Stimulated activated CD4-positive, alpha-beta T cell treated with anti-CD3 and anti-CD28 coated beads, TNF-alpha, amount 100 ng/mL, for 48 hours (primary cell): Measurements from ENCODE around the gene FYTTD1.
A peak's percentile ranks its signal among the peaks of the same experiment; 100 is the strongest.
"Not testable (repeated sequence)": the region's sequence is repeated elsewhere in the genome, so short reads cannot be mapped to it uniquely, and the experiment has no call there.

Experiments
- DNase-seq, 3 donors: peaks; one replicate each; pipeline ENCODE4 v3.0.0-alpha.2; 2020; ENCODE audit warnings: low read depth in 3 of 3

Gene FYTTD1

GRCh38 chr3:197749601-197750395, at the start of gene FYTTD1:
Gene FYTTD1, plus strand, starts transcription at chr3:197749883. Its CDS starts 89 bp downstream, at chr3:197749972.
- peak; percentile 74 to 75 (median 74) for DNase-seq

GRCh38 chr3:197700095-197700494, 49.6 kb upstream of the FYTTD1 start:
- DNase-seq, result no peak

GRCh38 chr3:197701841-197702240, 47.8 kb upstream of the FYTTD1 start:
- no peak for DNase-seq

- no peak for DNase-seq
Measured at GRCh38 chr3:197706658-197707057, 43.0 kb upstream of the FYTTD1 start.

- DNase-seq, result no peak
Measured at GRCh38 chr3:197709135-197709534, 40.5 kb upstream of the FYTTD1 start.

GRCh38 chr3:197710965-197711364, 38.7 kb upstream of the FYTTD1 start:
- not testable (repeated sequence) for DNase-seq

- peak; percentile 65 to 83 (median 82) for DNase-seq
Measured at GRCh38 chr3:197711973-197712707, 37.5 kb upstream of the FYTTD1 start.

GRCh38 chr3:197713477-197713822, 36.2 kb upstream of the FYTTD1 start:
- DNase-seq, result no peak

- no peak for DNase-seq
Measured at GRCh38 chr3:197714251-197714650, 35.4 kb upstream of the FYTTD1 start.

- DNase-seq, result no peak
Measured at GRCh38 chr3:197718891-197719290, 30.8 kb upstream of the FYTTD1 start.

GRCh38 chr3:197720694-197721093, 29.0 kb upstream of the FYTTD1 start:
- no peak for DNase-seq

- DNase-seq, result no peak
Measured at GRCh38 chr3:197722734-197723133, 26.9 kb upstream of the FYTTD1 start.

- DNase-seq, result not testable (repeated sequence)
Measured at GRCh38 chr3:197727878-197728277, 21.8 kb upstream of the FYTTD1 start.

GRCh38 chr3:197728487-197728886, 21.2 kb upstream of the FYTTD1 start:
- no peak for DNase-seq

- no peak for DNase-seq
Measured at GRCh38 chr3:197730200-197730599, 19.5 kb upstream of the FYTTD1 start.

GRCh38 chr3:197730770-197731169, 18.9 kb upstream of the FYTTD1 start:
- not testable (repeated sequence) for DNase-seq

- not testable (repeated sequence) for DNase-seq
Measured at GRCh38 chr3:197731483-197731882, 18.2 kb upstream of the FYTTD1 start.

- no peak for DNase-seq
Measured at GRCh38 chr3:197733042-197733441, 16.6 kb upstream of the FYTTD1 start.

GRCh38 chr3:197734667-197735318, 14.9 kb upstream of the FYTTD1 start:
- no peak for DNase-seq

GRCh38 chr3:197736010-197736490, 13.6 kb upstream of the FYTTD1 start:
- DNase-seq, result peak; percentile 24 to 55 (median 36)

GRCh38 chr3:197736491-197737318, 13.0 kb upstream of the FYTTD1 start, which contains the start of gene RUBCN:
Gene RUBCN, minus strand, starts transcription at chr3:197736904. Its CDS starts 185 bp downstream, at chr3:197736719.
- DNase-seq, result peak; percentile 91 to 92 (median 91)
